ENCODE data around the gene CHPF2.

Gene CHPF2

GRCh38 chr7:151254316-151254715, 22.0 kb downstream of the CHPF2 start:
- no peak overlapping the region for H3K4me3 ChIP-seq (ENCODE audit: control insufficient read depth, low read depth, low read length)
- TF ChIP-seq CTCF (IDR thresholded peaks at IDR 0.05; ENCODE audit: control insufficient read depth, insufficient read depth, low read depth, low read length, missing control alignments), result no peak
- DNase-seq (ENCODE audit: low read depth), result no peak

GRCh38 chr7:151254851-151255250, 22.6 kb downstream of the CHPF2 start:
- DNase-seq (ENCODE audit: low read depth), result no peak
- no peak for TF ChIP-seq CTCF (IDR thresholded peaks at IDR 0.05; ENCODE audit: control insufficient read depth, insufficient read depth, low read depth, low read length, missing control alignments)
- no peak overlapping the region for H3K4me3 ChIP-seq (ENCODE audit: control insufficient read depth, low read depth, low read length)

GRCh38 chr7:151255390-151255789, 23.1 kb downstream of the CHPF2 start:
- TF ChIP-seq CTCF (IDR thresholded peaks at IDR 0.05; ENCODE audit: control insufficient read depth, insufficient read depth, low read depth, low read length, missing control alignments), result no peak

DNA sequence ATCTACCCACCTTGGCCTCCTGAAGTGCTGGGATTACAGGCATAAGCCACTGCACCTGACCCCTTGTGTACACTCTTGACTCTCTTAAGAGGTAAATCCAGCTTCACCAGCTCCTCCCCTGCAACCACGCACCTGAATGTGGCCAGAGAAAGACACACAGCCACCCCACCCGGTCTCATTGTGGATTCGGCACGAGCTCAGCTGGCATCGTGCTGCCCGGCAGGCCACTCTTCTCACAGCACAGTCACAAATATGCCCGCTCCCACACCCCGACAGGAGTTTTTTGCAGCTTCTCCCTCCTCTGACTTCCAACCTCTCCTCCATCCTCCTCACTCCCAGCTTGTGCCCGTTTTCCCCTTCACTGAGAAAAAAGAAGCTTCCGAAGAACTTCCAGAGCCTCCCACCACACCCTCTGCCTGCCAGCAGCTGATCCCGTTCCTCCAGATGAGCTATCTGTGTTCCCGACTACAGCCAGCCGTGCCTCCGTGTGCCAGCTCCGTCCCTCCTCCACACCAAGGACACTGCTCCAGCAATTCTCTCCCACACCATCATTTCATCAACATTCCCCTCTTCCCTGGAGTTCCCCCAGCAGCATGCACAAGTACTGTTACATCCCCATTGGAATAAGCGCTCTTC, 24.2 kb downstream of the CHPF2 start:
- H3K4me3 ChIP-seq (ENCODE audit: control insufficient read depth, low read depth, low read length), result no peak overlapping the region
- no peak for TF ChIP-seq CTCF (IDR thresholded peaks at IDR 0.05; ENCODE audit: control insufficient read depth, insufficient read depth, low read depth, low read length, missing control alignments)
- no peak for DNase-seq (ENCODE audit: low read depth)

More at GRCh38 chr7:151255390-151255789, 23.1 kb downstream of the CHPF2 start:
- H3K4me3 ChIP-seq (ENCODE audit: control insufficient read depth, low read depth, low read length), result no peak overlapping the region
- DNase-seq (ENCODE audit: low read depth), result no peak

DNA sequence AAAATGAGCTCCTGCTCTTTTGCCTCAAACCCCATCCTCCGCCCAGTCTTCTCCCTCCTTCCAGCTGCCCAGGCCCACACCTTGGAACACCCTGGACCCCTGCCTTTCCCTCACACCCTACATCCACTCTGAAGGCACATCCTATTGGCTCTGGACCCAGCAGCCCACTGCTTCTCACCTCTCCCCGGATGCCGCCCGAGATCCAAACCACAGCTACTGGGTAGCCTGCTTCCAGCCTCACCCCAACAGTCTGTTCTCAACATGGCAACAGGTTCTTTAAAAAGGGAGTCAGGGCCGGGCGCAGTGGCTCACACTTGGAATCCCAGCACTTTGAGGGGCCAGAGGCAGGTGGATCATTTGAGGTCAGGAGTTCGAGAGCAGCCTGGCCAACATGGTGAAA, 25.7 kb downstream of the CHPF2 start:
- DNase-seq (ENCODE audit: low read depth), result no peak
- H3K4me3 ChIP-seq (ENCODE audit: control insufficient read depth, low read depth, low read length), result no peak overlapping the region
- no peak for TF ChIP-seq CTCF (IDR thresholded peaks at IDR 0.05; ENCODE audit: control insufficient read depth, insufficient read depth, low read depth, low read length, missing control alignments)

DNA sequence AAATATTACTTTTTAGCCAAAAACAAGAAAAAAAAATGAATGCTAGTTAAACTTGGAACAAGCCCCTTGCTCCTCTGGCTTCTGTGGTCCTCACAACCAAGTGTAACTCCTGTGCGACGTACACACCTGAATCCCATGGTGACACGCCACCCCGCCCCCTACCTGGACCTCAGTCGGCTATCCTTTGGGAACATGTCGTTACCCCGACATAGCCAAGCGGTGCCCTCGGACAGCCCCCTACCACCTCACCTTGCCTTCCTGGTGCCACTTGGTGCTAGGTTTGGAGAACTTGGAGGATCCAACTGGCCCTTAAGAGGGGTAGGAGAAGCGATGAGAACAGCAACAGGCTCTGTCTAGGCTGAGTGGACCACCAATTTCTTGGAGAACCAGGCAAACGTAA, 28.2 kb downstream of the CHPF2 start:
- DNase-seq (ENCODE audit: low read depth), result no peak
- TF ChIP-seq CTCF (IDR thresholded peaks at IDR 0.05; ENCODE audit: control insufficient read depth, insufficient read depth, low read depth, low read length, missing control alignments), result no peak
- H3K4me3 ChIP-seq (ENCODE audit: control insufficient read depth, low read depth, low read length), result no peak overlapping the region
